ENCODE measurements around the gene TRAK1. TPM values are rescaled to one million over a fixed set of nuclear protein-coding genes. Genes with fewer than 3 reads are reported as not detected.

The TRAK1 gene
- polyA plus RNA-seq, 1 donor: 36.2 TPM

- no peak overlapping the region for H3K4me3 ChIP-seq (ENCODE audit: low read length)
- H3K27ac ChIP-seq (ENCODE audit: low read length): no peak overlapping the region
- H3K4me1 ChIP-seq (ENCODE audit: control insufficient read depth, insufficient read depth, low read length): no peaks in the 10 kb centered on the region
- H3K36me3 ChIP-seq (ENCODE audit: control insufficient read depth, insufficient read depth, low read length): no peaks in the 10 kb centered on the region
- H3K27me3 ChIP-seq (ENCODE audit: control insufficient read depth, insufficient read depth, low read length): peaks cover 90% of the 10 kb centered on the region
- DNase-seq: no peak
- WGBS (ENCODE audit: insufficient coverage, low lambda C conversion rate): no CpG with 5 or more reads among the region's 60 CpGs
- peaks cover 4% of the 10 kb centered on the region for H3K9me3 ChIP-seq (ENCODE audit: control insufficient read depth, low read depth, low read length)
Measured at GRCh38 chr3:42265059-42265991, 174.2 kb downstream of the TRAK1 start.

- WGBS (ENCODE audit: insufficient coverage, low lambda C conversion rate): no CpG with 5 or more reads among the region's 16 CpGs
- Histone ChIP-seq H3K4me1 (ENCODE audit: control insufficient read depth, insufficient read depth, low read length) (no peaks in the 10 kb centered on the region), H3K27me3 (ENCODE audit: control insufficient read depth, insufficient read depth, low read length) (peaks cover 91% of the 10 kb centered on the region), H3K36me3 (ENCODE audit: control insufficient read depth, insufficient read depth, low read length) (no peaks in the 10 kb centered on the region), H3K9me3 (ENCODE audit: control insufficient read depth, low read depth, low read length) (peaks cover 4% of the 10 kb centered on the region), H3K4me3 (ENCODE audit: low read length) (no peak within 1 kb of the TSS), H3K27ac (ENCODE audit: low read length) (no peak within 1 kb of the TSS)
- no peak for DNase-seq
Measured at GRCh38 chr3:42266085-42266484, 174.9 kb downstream of the TRAK1 start, which contains the start of gene CCK. TSS of gene CCK (minus strand) at chr3:42266185. CDS start at chr3:42263630, 2,555 bp downstream.

- H3K27ac ChIP-seq (ENCODE audit: low read length): no peak overlapping the region
- H3K9me3 ChIP-seq (ENCODE audit: control insufficient read depth, low read depth, low read length): peaks cover 4% of the 10 kb centered on the region
- 80% methylated on average over 1 of the region's 6 CpGs for WGBS (ENCODE audit: insufficient coverage, low lambda C conversion rate)
- no peaks in the 10 kb centered on the region for H3K36me3 ChIP-seq (ENCODE audit: control insufficient read depth, insufficient read depth, low read length)
- H3K4me1 ChIP-seq (ENCODE audit: control insufficient read depth, insufficient read depth, low read length): no peaks in the 10 kb centered on the region
- DNase-seq: no peak
- H3K4me3 ChIP-seq (ENCODE audit: low read length): no peak overlapping the region
- peaks cover 83% of the 10 kb centered on the region for H3K27me3 ChIP-seq (ENCODE audit: control insufficient read depth, insufficient read depth, low read length)
Measured at GRCh38 chr3:42267878-42268277, 176.7 kb downstream of the TRAK1 start.

- WGBS (ENCODE audit: insufficient coverage, low lambda C conversion rate): 89% methylated on average over 3 of the region's 7 CpGs
- DNase-seq: no peak
- Histone ChIP-seq H3K4me3 (ENCODE audit: low read length) (no peak overlapping the region), H3K36me3 (ENCODE audit: control insufficient read depth, insufficient read depth, low read length) (no peaks in the 10 kb centered on the region), H3K27ac (ENCODE audit: low read length) (no peak overlapping the region), H3K9me3 (ENCODE audit: control insufficient read depth, low read depth, low read length) (peaks cover 4% of the 10 kb centered on the region), H3K27me3 (ENCODE audit: control insufficient read depth, insufficient read depth, low read length) (peaks cover 66% of the 10 kb centered on the region), H3K4me1 (ENCODE audit: control insufficient read depth, insufficient read depth, low read length) (no peaks in the 10 kb centered on the region)
Measured at GRCh38 chr3:42269647-42270046, 178.5 kb downstream of the TRAK1 start.

- H3K9me3 ChIP-seq (ENCODE audit: control insufficient read depth, low read depth, low read length): peaks cover 4% of the 10 kb centered on the region
- peaks cover 57% of the 10 kb centered on the region for H3K27me3 ChIP-seq (ENCODE audit: control insufficient read depth, insufficient read depth, low read length)
- H3K4me3 ChIP-seq (ENCODE audit: low read length): no peak overlapping the region
- WGBS (ENCODE audit: insufficient coverage, low lambda C conversion rate): no CpG with 5 or more reads among the region's 1 CpG
- H3K36me3 ChIP-seq (ENCODE audit: control insufficient read depth, insufficient read depth, low read length): no peaks in the 10 kb centered on the region
- DNase-seq: no peak
- no peak overlapping the region for H3K27ac ChIP-seq (ENCODE audit: low read length)
- H3K4me1 ChIP-seq (ENCODE audit: control insufficient read depth, insufficient read depth, low read length): no peaks in the 10 kb centered on the region
Measured at GRCh38 chr3:42270561-42270960, 179.4 kb downstream of the TRAK1 start.

GRCh38 chr3:42271786-42272185, 180.6 kb downstream of the TRAK1 start:
- Histone ChIP-seq H3K9me3 (ENCODE audit: control insufficient read depth, low read depth, low read length) (no peaks in the 10 kb centered on the region), H3K36me3 (ENCODE audit: control insufficient read depth, insufficient read depth, low read length) (no peaks in the 10 kb centered on the region), H3K27me3 (ENCODE audit: control insufficient read depth, insufficient read depth, low read length) (peaks cover 47% of the 10 kb centered on the region), H3K4me1 (ENCODE audit: control insufficient read depth, insufficient read depth, low read length) (no peaks in the 10 kb centered on the region), H3K4me3 (ENCODE audit: low read length) (no peak overlapping the region), H3K27ac (ENCODE audit: low read length) (no peak overlapping the region)
- DNase-seq: no peak

GRCh38 chr3:42273361-42273760, 182.2 kb downstream of the TRAK1 start:
- no peak overlapping the region for H3K27ac ChIP-seq (ENCODE audit: low read length)
- H3K4me1 ChIP-seq (ENCODE audit: control insufficient read depth, insufficient read depth, low read length): no peaks in the 10 kb centered on the region
- no peaks in the 10 kb centered on the region for H3K9me3 ChIP-seq (ENCODE audit: control insufficient read depth, low read depth, low read length)
- H3K36me3 ChIP-seq (ENCODE audit: control insufficient read depth, insufficient read depth, low read length): no peaks in the 10 kb centered on the region
- DNase-seq: no peak
- no peak overlapping the region for H3K4me3 ChIP-seq (ENCODE audit: low read length)
- peaks cover 33% of the 10 kb centered on the region for H3K27me3 ChIP-seq (ENCODE audit: control insufficient read depth, insufficient read depth, low read length)
- no CpG with 5 or more reads among the region's 2 CpGs for WGBS (ENCODE audit: insufficient coverage, low lambda C conversion rate)

GRCh38 chr3:42274266-42274665, 183.1 kb downstream of the TRAK1 start:
- Histone ChIP-seq H3K4me3 (ENCODE audit: low read length) (no peak overlapping the region), H3K9me3 (ENCODE audit: control insufficient read depth, low read depth, low read length) (no peaks in the 10 kb centered on the region), H3K4me1 (ENCODE audit: control insufficient read depth, insufficient read depth, low read length) (no peaks in the 10 kb centered on the region), H3K36me3 (ENCODE audit: control insufficient read depth, insufficient read depth, low read length) (no peaks in the 10 kb centered on the region), H3K27me3 (ENCODE audit: control insufficient read depth, insufficient read depth, low read length) (peaks cover 24% of the 10 kb centered on the region), H3K27ac (ENCODE audit: low read length) (no peak overlapping the region)
- DNase-seq: no peak

- no peak overlapping the region for H3K4me3 ChIP-seq (ENCODE audit: low read length)
- whole genome bisulfite sequencing (ENCODE audit: insufficient coverage, low lambda C conversion rate): no CpG with 5 or more reads among the region's 1 CpG
Measured at GRCh38 chr3:42275217-42275616, 184.1 kb downstream of the TRAK1 start.

More at GRCh38 chr3:42275217-42275616, 184.1 kb downstream of the TRAK1 start:
- H3K4me1 ChIP-seq (ENCODE audit: control insufficient read depth, insufficient read depth, low read length): no peaks in the 10 kb centered on the region
- H3K36me3 ChIP-seq (ENCODE audit: control insufficient read depth, insufficient read depth, low read length): no peaks in the 10 kb centered on the region
- DNase-seq: no peak
- H3K27me3 ChIP-seq (ENCODE audit: control insufficient read depth, insufficient read depth, low read length): peaks cover 19% of the 10 kb centered on the region
- peaks cover 5% of the 10 kb centered on the region for H3K9me3 ChIP-seq (ENCODE audit: control insufficient read depth, low read depth, low read length)
- H3K27ac ChIP-seq (ENCODE audit: low read length): no peak overlapping the region
